Fibroblast of skin of back (primary cell): ENCODE results near the gene DLAT. TPM values are rescaled to one million over a fixed set of nuclear protein-coding genes. Genes with fewer than 3 reads are reported as not detected.

Experiments
- DNase-seq: peaks from one replicate; pipeline ENCODE4 v3.0.0-alpha.2; 2013
- polyA plus RNA-seq, 2 experiments: library from polyadenylated mRNA; unstranded; fragments of 120-200 nt; gene quantifications; one replicate each; pipeline ENCODE4 v1.2.1, GENCODE V29; 2013; ENCODE audit not compliant: insufficient read length in 2 of 2

DLAT gene
- polyA plus RNA-seq (2013, experiment 1 of 2; ENCODE audit: insufficient read length), result 32.8 TPM
- 22.5 TPM for polyA plus RNA-seq (2013, experiment 2 of 2; ENCODE audit: insufficient read length)

DNA sequence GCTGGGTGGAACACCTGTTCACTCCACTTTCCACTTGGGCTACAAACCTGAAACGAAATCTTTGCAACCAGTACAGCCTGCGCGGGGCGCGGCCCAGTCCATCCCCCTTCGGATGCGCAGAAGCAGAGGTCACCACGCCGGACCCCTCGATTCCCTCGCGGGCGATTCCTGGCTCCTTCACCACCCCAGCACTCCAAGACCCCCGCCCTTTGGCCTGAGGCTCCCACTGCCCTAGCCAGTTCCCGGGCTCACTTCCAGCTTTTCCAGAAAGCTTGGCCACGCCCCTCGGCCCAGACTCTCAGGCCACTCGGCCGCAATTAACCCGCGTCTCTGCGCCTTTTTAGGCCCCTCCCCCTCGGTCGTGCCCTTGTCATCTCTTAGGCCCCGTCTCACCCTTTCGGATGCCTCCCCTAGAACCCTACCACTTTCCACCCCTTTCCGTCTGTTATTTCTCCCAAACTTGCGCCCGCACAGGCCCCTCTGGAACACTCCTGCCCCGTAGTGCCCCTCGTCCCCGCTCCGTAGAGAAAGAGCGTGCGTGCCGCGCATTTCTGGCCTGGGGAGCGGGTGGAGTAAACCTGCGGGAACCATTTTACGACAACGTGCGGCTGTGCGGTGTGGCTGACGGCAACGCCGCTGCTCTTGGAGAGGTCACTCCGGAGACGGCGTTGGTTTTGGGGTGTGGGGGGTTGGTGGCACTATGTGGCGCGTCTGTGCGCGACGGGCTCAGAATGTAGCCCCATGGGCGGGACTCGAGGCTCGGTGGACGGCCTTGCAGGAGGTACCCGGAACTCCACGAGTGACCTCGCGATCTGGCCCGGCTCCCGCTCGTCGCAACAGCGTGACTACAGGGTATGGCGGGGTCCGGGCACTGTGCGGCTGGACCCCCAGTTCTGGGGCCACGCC, at the start of gene DLAT:
Gene DLAT (plus strand): TSS at position 636 of the 906 bp plus-strand sequence. CDS start 65 bp downstream, at position 701.
- DNase-seq, result peak; percentile 85

DNA sequence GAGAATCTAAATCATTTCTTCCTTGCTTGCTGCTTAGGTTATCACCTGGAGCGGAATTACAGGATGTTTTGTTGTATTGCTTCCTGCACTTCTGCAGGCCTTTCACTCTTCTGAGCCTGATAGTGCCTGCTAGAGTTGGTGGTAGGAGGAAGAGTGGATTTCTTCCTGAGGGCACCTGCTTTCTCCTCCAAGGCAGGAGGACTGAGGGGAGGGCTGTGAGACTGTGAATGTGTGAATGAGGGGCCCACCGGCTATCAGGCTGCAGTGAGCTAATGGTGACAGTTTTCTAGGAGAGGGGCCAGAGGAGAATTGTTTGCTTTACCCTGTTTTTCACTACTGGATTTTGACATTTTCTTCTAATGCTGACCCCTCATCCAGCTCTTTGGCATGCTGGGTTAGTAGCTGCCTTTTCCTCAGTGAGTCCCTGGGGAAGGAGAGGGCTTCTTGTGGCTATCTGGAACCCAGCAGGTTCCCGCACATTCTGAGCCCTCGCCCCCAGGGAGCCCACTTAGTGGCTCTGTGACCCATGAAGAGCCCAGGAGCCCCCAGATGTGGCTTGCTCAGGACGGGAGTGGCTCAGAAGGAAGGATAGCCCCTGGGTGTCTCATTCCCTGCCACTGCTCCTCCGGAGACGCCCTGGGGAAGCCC, 49.0 kb upstream of the DLAT start:
- DNase-seq, result no peak

GRCh38 chr11:111976767-111977145, 48.5 kb upstream of the DLAT start:
- no peak for DNase-seq

DNA sequence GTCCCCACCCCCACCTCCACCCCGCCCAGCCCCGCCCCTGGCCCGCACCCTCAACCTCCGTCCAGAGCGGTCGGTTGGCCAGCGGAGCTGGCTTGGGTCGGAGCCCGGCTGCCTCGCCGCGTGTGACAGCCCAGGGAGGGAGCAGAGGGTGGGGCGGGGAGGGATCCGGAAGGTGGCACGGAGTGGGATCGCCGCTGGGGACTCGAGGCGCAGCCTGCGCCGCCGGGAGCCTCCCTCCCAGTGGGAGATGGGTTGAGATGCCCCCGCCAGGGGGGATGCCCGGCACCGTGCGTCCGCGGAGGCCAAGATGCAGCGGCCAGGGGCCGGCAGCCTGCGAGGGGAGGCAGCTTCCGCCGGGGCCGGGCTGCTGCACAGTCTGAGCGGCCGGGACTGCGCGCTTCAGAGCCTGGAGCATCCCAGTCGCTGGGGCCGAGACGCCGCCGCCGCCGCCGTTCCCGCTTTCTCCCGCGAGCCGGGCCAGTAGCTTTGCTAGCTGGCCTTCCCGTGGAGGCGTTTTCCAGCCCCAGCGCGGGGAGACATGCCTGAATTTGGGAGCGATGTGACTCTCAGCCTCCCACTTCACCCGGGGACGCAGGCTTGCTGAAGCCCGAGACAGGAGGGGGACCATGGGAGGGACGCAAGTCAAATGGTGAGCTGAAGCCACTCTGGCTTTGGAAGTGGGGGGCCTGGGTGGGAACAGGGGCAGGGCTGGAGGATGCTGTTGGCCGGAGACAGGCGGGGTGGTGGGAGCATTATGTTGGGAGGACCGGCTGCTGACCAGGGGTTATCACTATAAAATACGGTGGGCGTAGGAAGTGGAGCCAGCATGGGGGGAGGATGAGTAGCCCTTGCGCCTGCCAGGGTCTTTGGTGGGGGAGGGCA, 47.8 kb upstream of the DLAT start:
- DNase-seq, result peak; percentile 49

- peak; percentile 83 for DNase-seq
Observed at GRCh38 chr11:111978028-111978771, 47.0 kb upstream of the DLAT start.

- DNase-seq, result no peak
Observed at GRCh38 chr11:111980062-111980461, 45.1 kb upstream of the DLAT start.

GRCh38 chr11:111981270-111981669, 43.9 kb upstream of the DLAT start:
- no peak for DNase-seq

DNA sequence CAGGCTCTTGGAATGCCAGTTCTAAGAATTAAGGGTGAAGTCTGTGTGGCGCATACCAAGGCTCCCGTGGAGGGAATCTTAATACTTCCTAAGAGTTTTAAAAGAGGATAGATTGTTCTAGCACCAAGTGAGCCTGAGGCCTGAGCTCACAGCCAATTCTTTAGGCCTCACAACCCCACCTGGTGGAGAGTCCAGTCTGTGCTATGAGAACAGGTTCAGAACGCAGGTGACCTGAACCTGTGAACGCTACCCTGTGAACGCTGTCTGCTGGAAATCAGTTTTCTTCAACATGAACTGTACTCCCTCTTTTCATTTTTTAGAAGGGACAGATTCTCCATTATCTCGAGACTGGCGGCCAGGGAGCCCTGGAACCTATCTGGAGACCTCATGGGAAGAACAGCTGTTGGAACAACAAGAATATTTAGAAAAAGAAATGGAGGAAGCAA, 43.2 kb upstream of the DLAT start:
- peak; percentile 40 for DNase-seq

DNA sequence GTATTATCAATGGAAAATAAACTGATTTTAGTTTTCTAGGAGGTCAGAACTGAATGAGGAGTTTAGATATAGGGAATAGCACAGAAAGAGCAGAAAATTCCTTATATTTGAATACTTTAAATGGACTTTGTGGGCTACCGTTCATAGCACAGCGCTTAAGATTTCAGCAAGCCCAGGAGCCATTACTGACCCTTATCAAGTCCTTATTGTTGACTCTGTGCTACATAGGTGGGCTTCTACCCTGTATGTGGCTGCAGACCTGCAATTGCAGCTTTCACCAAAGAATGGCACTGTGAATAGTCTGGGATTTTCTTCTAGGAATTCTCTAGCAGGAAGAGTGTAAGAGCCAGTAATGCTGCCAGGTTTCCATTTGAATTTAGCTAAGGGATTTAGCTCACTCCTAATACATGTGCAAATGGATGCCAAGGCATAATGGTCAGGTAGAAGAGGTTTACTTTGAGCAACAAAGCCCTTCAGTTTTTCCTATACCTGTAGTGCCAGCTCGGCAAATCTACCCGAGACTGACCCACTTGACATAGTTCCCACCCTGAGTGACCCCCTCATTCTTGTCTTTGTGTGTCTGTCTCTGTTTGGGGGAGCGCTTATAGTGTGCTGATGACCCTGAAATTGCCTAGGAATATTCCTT, 42.5 kb upstream of the DLAT start:
- DNase-seq, result no peak

GRCh38 chr11:111983187-111983986, 41.8 kb upstream of the DLAT start:
- DNase-seq, result peak; percentile 46

- DNase-seq, result no peak
Observed at GRCh38 chr11:111986589-111986988, 38.6 kb upstream of the DLAT start.

DNA sequence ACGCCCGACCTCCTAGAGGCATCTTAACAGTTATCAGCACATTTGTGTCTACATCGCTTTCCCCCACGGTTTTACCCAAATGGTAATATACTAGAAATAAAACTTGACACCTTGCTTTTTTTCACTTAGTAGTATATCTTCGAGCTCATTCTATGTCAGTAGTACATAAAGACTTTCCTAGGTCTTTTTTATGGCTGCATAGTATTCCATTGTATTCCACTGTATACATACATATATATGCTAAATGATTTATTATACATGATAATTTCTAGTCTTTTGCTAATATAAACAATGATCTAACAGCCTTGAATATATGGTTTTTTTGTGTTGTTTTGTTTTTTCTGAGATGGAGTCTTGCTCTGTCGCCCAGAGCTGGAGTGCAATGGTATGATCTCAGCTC, 34.8 kb upstream of the DLAT start:
- DNase-seq, result no peak

GRCh38 chr11:111992206-111992855, 32.9 kb upstream of the DLAT start:
- DNase-seq, result no peak

GRCh38 chr11:111996129-111996528, 29.1 kb upstream of the DLAT start:
- DNase-seq, result no peak

DNA sequence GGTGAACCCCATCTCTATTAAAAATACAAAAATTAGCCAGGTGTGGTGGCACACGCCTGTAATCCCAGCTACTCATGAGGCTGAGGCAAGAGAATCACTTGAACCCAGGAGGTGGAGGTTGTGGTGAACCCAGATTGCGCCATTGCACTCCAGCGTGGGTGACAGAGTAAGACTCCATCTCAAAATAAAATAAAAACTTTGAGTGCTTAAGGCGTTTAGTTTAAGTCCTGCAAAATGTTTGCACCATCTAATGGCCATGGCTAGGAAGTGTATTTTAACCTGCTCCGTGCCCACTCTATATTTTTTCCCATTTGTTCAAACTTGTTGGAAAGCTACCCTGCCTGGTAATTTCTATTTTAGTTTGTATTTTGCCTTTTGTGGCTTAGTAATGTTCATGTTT, 28.5 kb upstream of the DLAT start:
- peak; percentile 56 for DNase-seq

- DNase-seq, result no peak
Observed at GRCh38 chr11:111999111-111999510, 26.1 kb upstream of the DLAT start.

GRCh38 chr11:112000703-112001102, 24.5 kb upstream of the DLAT start:
- DNase-seq, result no peak

DNA sequence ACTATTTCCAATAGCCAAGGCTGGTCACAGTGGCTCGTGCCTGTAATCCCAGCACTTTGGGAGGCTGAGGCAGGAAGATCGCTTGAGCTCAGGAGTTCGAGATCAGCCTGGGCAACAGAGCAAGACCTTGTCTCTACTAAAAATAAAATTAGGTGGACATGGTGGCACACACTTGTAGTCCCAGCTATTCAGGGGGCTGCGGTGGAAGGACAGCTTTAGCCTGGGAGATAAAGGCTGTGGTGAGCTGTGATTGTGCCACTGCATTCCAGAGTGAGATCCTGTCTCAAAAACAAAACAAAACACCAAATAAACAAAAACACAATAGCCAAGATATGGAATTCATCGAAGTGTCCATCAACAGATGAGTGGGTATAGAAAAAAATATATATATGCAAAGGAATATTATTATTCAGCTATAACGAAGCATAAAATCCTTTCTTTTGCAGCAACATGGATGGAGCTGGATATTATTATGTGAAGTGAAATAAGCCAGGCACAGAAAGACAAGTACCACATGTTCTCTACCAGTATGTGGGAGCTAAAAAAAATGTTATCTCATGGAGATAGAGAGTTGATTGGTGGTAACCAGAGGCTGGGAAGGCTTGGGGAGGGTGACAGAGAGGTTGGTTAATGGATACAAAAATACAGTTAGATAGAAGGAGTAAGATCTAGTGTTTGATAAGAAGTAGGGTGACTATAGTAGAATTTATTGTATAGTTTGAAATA, 22.6 kb upstream of the DLAT start:
- DNase-seq, result no peak

DNA sequence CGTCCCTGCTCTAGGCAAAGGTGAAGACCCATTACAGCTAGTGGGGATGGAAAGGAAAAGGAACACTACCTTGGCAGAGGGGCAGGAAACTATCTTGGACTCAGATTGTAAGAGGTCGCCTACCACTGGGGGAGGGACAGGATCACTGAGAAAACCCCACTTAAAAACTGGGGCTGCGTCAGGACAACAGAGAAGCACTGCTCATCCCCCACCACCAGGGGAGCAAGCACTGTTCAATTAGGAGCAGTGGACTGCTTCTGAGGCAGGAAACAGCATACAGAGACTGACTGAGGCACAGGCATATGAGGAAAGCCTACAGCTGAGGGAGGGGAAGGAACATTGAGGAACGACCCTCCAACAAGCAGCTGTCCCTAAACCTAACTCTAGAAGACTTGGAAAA, 20.8 kb upstream of the DLAT start:
- no peak for DNase-seq
